Right ventricle myocardium superior (tissue), 1 donor: ENCODE results near the gene MYNN. TPM values are rescaled to one million over a fixed set of nuclear protein-coding genes. Genes with fewer than 3 reads are reported as not detected.

Experiments used
- ATAC-seq: fragments of 200-7000 bp; cut with Tn5 transposase; one replicate; pipeline ENCODE4 v1.9.1; 2020; ENCODE audit warnings: mild to moderate bottlenecking; ENCODE audit not compliant: poor library complexity
- DNase-seq: peaks from one replicate; pipeline ENCODE4 v3.0.0-alpha.2; 2020
- intact Hi-C: fragments of 100-400 bp; cut with DNase I; formaldehyde crosslinking; loops from one replicate; pipeline ENCODE4 v1.11.2; 2022
- total RNA-seq: library from RNA; stranded (reverse); fragmentation: NEBNext Ultra II Directional; extraction: Animal tissue kit (Norgen Biotek cat#: 25700); gene quantifications from one replicate; pipeline ENCODE4 v1.2.1, GENCODE V29; 2021
- donor health status: DM: no; HTN: yes; CAD: no; lungs with severe emphysema.

MYNN gene
- total RNA-seq, 1 donor from 2014 or later, result 11.4 TPM

- intact Hi-C loops, result no loop called here
- no peak for ATAC-seq
- DNase-seq, result peak; percentile 41
Observed at GRCh38 chr3:169813757-169814517, 40.7 kb downstream of the MYNN start.

- intact Hi-C loops, result no loop called here
- ATAC-seq, result no peak
- DNase-seq, result no peak
Observed at GRCh38 chr3:169815590-169816150, 42.5 kb downstream of the MYNN start.

- intact Hi-C loops, result no loop called here
- DNase-seq, result no peak
- no peak for ATAC-seq
Observed at GRCh38 chr3:169818316-169818715, 45.1 kb downstream of the MYNN start.

- no peak for ATAC-seq
- no peak for DNase-seq
Observed at GRCh38 chr3:169822091-169822490, 48.9 kb downstream of the MYNN start.

GRCh38 chr3:169822540-169822939 is 49.3 kb downstream of the MYNN start:
- DNase-seq (no peak), ATAC-seq (no peak)
- intact Hi-C loops, result no loop called here

More at GRCh38 chr3:169822091-169822490, 48.9 kb downstream of the MYNN start:
- intact Hi-C loops, result no loop called here

GRCh38 chr3:169822983-169823382 is 49.8 kb downstream of the MYNN start:
- intact Hi-C loops, result no loop called here
- ATAC-seq (no peak), DNase-seq (no peak)

GRCh38 chr3:169825316-169825715 is 52.1 kb downstream of the MYNN start:
- DNase-seq (no peak), ATAC-seq (no peak)
- intact Hi-C loops, result no loop called here

GRCh38 chr3:169827712-169828111 is 54.5 kb downstream of the MYNN start:
- no peak for ATAC-seq
- intact Hi-C loops, result no loop called here
- DNase-seq, result no peak

GRCh38 chr3:169835533-169835932 is 62.3 kb downstream of the MYNN start:
- DNase-seq (no peak), ATAC-seq (no peak)
- intact Hi-C loops, result no loop called here

GRCh38 chr3:169836078-169836941 is 63.1 kb downstream of the MYNN start:
- DNase-seq, result no peak
- intact Hi-C loops, result no loop called here
- ATAC-seq, result no peak

GRCh38 chr3:169836942-169837275 is 63.7 kb downstream of the MYNN start:
- ATAC-seq (no peak), DNase-seq (no peak)
- intact Hi-C loops, result no loop called here

- intact Hi-C loops, result no loop called here
- no peak for ATAC-seq
Observed at GRCh38 chr3:169838511-169839030, 65.4 kb downstream of the MYNN start.

More at GRCh38 chr3:169838511-169839030, 65.4 kb downstream of the MYNN start:
- DNase-seq, result no peak

Other genes starting within 250 kb of the MYNN start
- 15.5 TPM for gene MECOM, start 109.7 kb upstream of the MYNN start, total RNA-seq
- gene TERC, start 8.3 kb upstream of the MYNN start, total RNA-seq, result 1.5 TPM
- gene ACTRT3, start 3.8 kb upstream of the MYNN start, total RNA-seq, result 0.59 TPM
- not detected for gene LRRIQ4, start 39.5 kb downstream of the MYNN start, total RNA-seq
- gene LRRC34, start 39.5 kb downstream of the MYNN start, total RNA-seq, result 2.0 TPM
- gene LRRC31, start 96.5 kb downstream of the MYNN start, total RNA-seq, result not detected
- not detected for gene SAMD7, start 138.2 kb downstream of the MYNN start, total RNA-seq
- 85.4 TPM for gene SEC62, start 193.4 kb downstream of the MYNN start, total RNA-seq